Right lung (tissue), 10 donors: ENCODE results near the gene PLSCR4. TPM values are rescaled to one million over a fixed set of nuclear protein-coding genes. Genes with fewer than 3 reads are reported as not detected.
"Not testable (repeated sequence)": the region's sequence is repeated elsewhere in the genome, so short reads cannot be mapped to it uniquely, and the experiment has no call there.

ENCODE experiments used
- DNase-seq, 2 donors: peaks; one replicate each; pipeline ENCODE4 v3.0.0-alpha.2; 2013
- long read RNA-seq, 8 donors: transcript quantifications; one replicate each; lab custom pipeline, GENCODE V29; 2026
- polyA plus RNA-seq, 5 donors: library from polyadenylated mRNA; unstranded; fragments of 120-200 nt; gene quantifications; one replicate each; pipeline versions ENCODE4 v1.2.1 to v1.2.3, GENCODE V29; 2013; ENCODE audit warnings: inconsistent platforms in 1 of 5, low replicate concordance in 1 of 5; ENCODE audit not compliant: insufficient read length in 5 of 5, insufficient read depth in 1 of 5

Gene PLSCR4, protein sequence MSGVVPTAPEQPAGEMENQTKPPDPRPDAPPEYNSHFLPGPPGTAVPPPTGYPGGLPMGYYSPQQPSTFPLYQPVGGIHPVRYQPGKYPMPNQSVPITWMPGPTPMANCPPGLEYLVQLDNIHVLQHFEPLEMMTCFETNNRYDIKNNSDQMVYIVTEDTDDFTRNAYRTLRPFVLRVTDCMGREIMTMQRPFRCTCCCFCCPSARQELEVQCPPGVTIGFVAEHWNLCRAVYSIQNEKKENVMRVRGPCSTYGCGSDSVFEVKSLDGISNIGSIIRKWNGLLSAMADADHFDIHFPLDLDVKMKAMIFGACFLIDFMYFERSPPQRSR
- 10 to 100 TPM; 37.9 to 85.6 (median 65.1) TPM for polyA plus RNA-seq
- long read RNA-seq, donor 1, transcript PLSCR4-201 (9 exons, 3,303 nt) = major isoform, 6 of 7 reads
- long read RNA-seq, donor 1, partial matches to known transcripts = 0 of 7 reads
- long read RNA-seq, donor 1, other reads (novel, unspliced or antisense) = 0 of 7 reads
- long read RNA-seq, donor 2, partial matches to known transcripts = 0 of 4 reads
- long read RNA-seq, donor 2, other reads (novel, unspliced or antisense) = 0 of 4 reads
- long read RNA-seq, donor 3, partial matches to known transcripts = 0 of 4 reads
- long read RNA-seq, donor 3, other reads (novel, unspliced or antisense) = 0 of 4 reads
- long read RNA-seq, donor 4, partial matches to known transcripts = 0 of 4 reads
- long read RNA-seq, donor 4, other reads (novel, unspliced or antisense) = 0 of 4 reads
- long read RNA-seq, donor 5, partial matches to known transcripts = 5 of 11 reads
- long read RNA-seq, donor 5, other reads (novel, unspliced or antisense) = 0 of 11 reads
- long read RNA-seq, donor 6, transcript PLSCR4-201 (9 exons, 3,303 nt) = major isoform, 5 of 7 reads
- long read RNA-seq, donor 6, partial matches to known transcripts = 0 of 7 reads
- long read RNA-seq, donor 6, other reads (novel, unspliced or antisense) = 0 of 7 reads
- long read RNA-seq, donor 7, transcript PLSCR4-201 (9 exons, 3,303 nt) = major isoform, 6 of 8 reads
- long read RNA-seq, donor 7, partial matches to known transcripts = 0 of 8 reads
- long read RNA-seq, donor 7, other reads (novel, unspliced or antisense) = 0 of 8 reads
- long read RNA-seq, donor 8 = 0 reads

DNA sequence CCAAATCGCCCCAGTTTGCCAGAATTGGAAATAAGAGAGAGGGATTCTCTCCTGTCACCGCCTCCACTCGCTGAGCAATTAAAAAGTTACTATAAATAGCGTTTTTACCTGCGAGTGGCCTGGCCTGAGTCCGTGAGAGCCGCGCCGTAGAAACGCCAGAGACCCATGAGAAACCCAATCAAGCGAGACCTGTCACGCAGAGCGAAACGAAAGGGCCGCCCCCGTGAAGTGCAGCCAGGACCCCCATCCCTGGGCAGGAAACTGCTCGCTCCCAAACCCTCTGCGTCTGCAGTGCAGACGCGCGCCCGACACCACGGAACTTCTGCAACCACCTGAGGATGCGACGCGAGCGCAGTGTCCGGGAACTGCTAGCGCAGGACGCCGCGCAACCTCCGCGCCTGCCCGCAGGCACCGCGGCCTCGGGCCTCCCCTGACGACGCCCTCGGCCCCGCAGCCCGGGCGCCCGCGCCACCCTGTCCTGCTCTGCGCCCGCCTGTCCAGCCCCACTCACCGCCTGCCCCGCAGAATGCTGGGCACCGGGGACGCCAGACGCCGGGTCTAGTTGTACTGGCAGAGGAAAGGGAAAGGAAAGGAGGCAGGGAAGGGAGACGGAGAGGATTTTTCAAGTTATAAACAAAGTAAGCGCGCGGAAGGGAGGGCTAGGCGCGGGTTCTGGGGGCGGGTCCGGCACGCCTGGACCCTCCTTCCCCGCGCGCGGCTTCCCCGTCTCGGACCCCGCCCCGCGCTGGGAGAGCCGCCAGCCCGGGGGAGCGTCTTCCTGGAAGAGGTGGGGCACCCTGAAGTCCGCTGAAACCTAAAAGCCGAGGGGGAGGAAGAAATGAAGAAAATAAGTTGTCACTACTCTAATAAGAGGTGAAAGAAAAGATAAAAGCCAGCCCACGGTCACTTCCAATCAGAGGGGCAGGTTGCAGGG is at the start of gene PLSCR4:
Gene PLSCR4, minus strand, starts transcription at position 657 of the 934 bp plus-strand sequence. CDS start 29,034 bp downstream, outside the sequence.
- DNase-seq = peak; percentile 87 to 88

DNA sequence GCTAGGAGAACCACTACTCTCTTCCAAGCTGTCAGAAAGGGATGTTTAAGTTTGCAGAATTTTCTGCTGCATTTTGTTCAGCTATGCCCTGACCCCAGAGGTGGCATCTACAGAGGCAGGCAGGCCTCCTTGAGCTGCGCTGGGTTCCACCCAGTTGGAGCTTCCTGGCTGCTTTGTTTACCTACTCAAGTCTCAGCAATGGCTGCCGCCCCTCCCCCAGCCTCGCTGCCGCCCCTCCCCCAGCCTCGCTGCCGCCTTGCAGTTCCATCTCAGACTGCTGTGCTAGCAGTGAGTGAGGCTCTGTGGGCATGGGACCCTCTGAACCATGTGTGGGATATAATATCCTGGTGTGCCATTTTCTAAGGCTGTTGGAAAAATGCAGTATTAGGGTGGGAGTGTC is 42.5 kb upstream of the PLSCR4 start:
- not testable (repeated sequence) for DNase-seq

DNA sequence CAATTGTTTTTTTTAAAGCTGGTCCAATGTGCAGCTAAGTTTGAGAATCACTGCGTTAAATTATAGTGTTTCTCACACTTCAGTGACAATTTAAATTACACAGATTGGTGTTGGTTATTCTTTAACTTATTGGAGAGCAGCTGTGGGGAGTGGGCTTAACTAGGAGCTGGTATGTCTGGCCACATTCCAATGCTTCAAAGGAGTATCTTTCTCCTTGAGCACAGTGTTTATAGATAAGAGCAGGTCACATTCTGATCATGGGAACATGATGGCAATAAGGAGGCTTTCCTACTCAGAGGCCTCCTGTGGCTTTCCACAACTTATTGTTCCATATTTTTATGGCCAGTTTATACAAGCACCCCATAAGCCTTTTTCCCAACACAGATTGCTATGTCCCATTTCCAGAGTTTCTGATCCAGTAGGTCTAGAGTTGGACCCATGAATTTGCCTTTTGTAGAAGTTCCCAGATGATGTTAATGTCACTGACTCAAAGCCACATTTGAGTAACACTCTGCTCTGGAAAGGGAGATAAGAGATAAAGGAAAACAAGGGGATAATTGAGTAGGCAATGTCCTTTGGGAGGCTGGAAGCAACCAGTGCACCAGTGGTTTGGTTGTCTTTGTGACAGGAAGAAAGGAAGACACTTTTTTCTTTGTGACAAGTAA is 33.0 kb upstream of the PLSCR4 start:
- DNase-seq = no peak

DNA sequence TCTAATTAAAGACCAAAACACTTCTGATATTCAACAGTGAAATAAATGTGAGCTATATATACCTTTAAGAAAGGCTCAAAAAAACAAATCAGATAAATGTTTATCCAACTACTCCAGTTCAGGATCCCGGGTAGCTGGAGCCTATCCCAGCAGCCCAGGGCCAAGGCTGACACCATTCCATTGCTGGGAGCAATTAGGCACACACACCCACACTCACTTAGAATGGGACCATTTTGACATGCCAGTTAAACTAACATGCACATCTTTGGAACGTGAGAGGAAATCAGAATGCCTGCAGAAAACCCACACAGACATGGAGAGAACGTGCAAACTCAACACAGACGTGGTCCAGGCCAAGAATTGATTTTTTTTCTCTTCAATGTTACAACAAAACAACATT is 30.0 kb upstream of the PLSCR4 start:
- peak; percentile 41 to 42 for DNase-seq

DNA sequence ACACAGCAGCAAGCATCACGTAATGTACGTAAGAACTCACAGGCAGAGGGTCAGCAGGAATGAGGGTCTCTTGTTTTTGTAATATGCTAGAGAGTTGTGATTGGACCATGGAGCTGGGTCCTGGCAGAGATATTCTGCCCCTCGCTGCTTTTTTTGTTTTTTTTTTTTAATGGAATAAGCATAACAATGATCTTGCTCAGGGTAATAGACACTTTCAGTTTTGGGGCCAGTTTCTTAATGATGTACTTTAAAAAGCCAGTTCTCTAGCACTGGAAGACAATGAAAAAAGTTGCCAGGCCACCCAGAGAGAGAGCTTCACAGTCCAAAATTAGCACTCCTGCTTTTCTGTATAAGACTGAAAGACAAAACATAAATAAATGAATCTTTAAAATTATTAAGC is 29.0 kb upstream of the PLSCR4 start:
- DNase-seq = no peak

DNA sequence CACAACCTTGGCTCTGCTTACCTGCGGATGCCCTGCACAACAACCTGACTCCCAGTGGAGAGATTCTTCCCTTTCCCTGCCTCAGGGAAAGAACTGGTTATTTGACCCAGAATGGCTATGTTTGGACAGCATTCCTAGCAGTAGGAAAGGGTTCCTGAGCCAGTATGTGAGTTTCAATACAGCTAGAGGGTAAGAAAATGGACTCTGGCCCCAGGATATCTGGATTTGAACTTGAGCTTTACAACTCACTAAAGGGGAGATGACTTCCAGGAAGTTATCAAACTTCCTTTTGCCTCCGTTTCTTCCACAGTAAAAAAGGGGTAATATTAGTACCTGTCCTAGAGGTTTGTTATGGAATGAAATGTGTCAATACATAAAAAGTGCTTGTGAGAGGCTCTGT is 28.1 kb upstream of the PLSCR4 start:
- DNase-seq = no peak

DNA sequence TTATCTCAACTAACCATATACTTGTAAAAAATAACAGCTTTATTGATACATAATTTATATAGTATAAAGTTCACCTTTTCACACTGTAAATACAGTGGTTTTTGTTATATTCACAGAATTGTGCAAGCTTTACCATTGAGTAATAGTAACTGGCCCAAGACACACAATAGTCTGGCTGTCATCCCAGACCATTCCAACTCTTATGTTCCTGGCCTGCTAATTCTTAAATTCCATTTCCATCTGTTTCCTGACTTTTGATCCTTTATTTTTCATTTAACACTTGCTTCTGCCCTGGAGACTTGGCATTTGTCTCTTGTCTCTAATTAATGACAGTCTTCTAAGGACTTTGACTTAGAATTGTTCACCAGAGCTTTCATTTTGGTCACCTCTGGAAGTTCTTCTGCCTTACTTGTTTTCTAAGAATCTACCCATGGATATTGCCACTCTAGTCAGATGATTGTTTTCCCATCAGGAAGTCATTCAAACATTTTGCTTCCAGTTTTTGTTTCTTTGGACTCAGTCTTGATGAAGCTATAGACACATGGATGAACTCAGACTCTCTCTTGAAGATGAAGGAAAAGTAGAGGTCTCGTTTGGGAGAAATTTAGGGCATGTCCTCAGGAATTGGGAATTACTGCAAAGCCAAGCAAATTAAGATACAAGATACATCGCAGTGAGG is 27.2 kb upstream of the PLSCR4 start:
- peak; percentile 84 to 89 for DNase-seq

DNA sequence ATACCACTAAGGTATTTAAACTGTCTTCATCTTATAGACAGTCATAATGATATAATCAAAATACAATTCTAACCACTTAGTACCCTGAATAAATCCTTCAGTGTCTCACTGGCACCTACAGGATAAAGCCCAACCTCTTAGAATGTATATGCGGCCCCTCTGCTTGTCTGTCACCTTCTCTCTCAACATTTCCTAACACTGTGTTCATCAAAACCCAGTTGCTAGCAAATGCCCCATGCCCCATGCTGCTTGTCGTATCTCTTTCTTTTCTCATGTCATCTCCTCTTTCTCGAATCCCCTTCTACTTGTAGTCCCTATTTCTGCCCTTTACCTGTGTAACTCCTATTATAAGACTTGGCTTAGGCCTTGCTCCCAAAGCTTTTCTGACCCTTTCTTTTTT is 24.6 kb upstream of the PLSCR4 start:
- DNase-seq = no peak

DNA sequence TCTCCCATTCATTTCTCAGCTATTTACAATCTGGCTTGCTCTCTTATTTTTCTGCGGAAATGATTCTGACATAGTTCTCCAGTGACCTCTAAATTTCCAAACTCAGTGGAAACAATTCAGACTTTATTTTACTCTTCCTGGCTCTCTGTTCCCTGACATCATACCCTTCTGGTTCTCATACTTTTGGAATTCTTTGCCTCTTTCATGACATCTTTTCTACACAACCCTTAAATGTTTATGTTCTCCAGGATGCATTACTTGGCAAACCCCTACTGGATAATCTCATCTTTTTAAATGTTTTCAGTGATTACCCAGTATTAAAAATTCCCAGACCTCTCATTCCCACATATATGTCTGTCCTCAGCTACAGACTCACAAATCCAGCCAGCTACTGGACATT is 23.9 kb upstream of the PLSCR4 start:
- DNase-seq = peak; percentile 49 to 63

DNA sequence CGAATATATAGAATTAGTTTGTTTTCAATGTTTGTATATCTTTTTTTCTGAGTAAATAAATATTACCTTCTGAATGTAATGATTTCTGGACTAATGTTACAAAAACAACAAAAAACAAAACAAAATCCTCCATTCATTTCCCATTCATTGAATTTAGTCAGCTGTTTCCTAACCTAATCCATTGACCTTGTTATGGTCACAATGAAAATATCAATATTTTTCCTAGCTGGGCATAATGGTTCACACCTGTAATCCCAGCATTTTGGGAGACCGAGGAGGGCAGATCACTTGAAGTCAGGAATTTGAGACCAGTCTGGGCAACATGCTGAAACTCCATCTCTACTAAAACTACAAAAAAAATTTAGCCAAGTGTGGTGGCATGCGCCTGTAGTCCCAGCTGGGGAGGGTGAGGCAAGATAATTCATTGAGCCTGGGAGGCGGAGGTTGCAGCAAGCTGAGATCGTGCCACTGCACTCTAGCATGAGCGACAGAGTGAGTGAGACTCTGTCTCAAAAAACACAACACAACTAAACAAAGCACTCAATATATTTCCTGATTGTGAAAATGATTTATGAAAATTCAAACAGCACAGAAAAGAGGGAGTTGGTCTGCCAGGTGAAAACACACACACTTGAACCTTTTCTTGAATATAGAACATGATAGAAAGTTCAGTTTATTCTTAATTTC is 23.0 kb upstream of the PLSCR4 start:
- no peak for DNase-seq

DNA sequence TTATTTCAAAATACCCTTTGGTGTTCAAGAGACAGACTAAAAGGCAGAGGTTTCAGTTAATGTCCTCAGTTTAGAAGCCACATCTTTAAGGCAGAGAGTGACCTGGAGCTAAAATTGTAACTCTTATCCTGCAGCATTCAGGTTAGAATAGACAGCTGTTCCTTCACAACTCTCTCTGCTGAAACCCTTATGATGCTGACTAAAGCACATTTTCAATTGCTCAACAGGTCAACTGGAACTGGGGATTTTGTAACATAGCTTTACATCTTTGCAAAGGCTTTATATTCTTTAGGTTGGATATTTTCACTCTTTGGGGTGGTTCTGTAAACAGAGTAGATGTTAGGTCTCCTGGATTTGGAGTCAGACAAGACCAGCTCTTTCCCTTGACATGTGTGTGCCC is 20.3 kb upstream of the PLSCR4 start:
- DNase-seq = no peak

DNA sequence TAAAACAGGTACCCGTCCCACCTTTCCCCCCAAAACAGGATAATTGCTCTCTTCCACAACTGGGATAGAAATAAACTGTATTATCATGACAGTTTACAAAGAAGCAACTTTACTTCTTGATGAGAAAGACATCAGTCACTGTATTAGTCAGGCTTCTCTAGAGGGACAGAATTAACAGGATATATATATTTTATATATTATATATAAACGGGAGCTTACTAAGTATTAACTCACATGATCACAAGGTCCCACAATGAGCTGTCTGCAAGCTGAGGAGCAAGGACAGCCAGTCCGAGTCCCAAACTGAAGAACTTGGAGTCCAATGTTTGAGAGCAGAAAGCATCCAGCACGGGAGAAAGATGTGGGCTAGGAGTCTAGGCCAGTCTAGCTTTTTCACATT is 18.4 kb upstream of the PLSCR4 start:
- no peak for DNase-seq

DNA sequence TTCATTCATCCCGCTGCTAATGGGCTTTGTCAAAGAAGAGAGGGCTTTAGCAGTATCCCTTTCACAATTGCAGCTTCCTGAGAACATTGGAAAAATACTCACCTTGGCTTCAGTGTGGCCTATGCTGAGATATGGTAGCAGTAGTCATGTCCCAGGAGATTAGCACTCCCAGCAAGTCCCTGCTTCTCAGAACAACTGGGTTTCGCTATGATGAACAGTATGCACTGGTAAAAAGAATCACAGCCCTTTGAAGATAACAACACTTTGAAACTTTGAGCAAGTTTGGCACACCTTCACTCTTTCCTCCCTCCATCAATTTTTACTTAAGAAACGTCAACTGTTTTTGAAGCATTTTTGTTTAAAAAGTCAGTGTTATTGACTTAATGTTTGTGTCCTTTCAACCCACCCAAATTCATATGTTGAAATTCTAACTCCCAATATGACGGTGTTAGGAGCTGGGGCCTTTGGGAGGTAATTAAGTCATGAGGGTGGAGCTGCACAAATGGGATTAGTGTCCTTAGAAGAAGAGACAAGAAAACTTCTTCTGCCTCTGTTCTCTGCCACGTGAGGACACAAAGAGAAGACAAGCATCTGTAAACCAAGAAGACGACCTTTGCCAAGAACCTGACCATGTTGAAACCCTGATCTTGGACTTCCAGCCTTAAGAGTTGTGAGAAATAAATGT is 17.8 kb upstream of the PLSCR4 start:
- DNase-seq = no peak

DNA sequence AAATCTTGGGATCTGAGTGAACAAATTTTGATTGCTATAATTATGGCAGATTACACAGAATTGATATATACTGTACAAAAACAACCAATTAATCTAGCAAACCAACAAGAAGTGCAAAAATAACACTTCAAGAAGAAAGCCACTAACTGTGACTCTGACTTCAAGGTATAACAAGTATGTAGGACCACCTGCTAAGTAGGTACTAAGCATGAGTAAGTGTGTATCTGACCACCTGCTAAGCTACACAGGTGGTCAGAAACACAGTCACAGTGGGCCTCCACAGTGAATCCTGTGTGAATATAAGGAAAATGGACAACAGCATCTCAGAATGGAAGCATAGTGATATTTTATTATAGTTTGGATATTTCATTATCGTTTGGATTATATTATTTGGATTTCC is 14.8 kb upstream of the PLSCR4 start:
- DNase-seq = no peak

DNA sequence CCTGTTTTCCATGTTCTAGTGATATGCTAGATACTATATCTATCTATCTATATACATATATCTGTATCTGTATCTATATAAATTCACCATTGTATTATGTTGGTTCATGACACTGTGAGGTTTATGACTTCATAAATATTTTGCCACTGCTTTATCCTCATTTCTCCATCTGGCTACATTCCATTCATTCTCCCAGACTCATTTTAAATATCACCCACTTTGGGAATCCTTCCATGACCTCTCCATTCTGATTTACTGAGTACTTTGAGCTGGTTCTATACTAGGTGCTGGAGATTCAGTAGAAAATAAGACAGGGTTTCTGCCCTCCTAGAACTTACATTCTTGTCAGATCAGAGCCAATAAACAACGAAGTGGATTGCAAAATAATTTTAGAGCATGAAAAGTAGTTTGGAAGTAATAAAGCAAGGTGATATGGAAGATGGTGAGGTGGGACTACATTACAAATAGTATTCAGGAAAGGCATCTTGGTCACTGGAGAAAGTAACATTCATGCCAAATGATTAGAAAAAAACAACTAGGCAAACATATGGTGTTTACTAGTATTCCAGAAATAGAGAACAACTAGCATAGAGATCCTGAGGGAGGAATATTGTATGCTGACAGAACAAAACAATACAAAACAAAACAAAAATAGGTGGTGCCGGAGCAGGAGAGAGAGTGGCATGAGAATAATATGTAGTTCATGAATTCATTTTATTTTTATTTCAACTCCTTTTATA is 11.6 kb upstream of the PLSCR4 start:
- no peak for DNase-seq

DNA sequence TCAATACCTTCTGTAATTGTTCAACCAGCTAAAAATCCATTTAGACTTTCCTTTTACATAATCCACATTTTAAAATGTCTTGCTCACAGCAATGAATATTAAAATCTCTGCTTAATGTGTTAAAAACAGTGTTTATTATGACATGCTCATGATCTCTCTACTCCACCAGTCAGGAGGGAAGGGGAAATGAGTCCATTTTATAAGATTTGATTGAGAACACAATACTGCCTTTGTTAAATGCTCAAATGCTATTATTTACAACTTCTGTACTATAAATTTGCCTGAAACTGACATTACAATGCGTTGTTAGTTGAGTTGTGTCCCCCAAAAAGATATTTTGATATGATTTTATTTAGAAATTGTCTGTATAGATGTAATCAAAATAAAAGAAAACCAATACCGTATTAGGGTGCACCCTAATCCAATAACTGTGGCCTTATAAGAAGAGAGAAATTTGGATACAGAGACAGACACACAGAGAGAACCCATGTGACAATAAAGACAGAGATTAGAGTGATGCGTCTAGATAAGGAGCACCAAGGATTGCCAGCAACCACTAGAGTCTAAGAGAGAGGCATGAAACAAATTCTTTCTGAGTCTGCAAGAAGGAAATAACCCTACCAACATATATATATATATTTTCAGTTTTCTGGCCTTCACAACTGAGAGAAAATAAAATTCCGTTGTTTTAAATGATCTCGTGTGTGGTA is 9.1 kb upstream of the PLSCR4 start:
- no peak for DNase-seq

DNA sequence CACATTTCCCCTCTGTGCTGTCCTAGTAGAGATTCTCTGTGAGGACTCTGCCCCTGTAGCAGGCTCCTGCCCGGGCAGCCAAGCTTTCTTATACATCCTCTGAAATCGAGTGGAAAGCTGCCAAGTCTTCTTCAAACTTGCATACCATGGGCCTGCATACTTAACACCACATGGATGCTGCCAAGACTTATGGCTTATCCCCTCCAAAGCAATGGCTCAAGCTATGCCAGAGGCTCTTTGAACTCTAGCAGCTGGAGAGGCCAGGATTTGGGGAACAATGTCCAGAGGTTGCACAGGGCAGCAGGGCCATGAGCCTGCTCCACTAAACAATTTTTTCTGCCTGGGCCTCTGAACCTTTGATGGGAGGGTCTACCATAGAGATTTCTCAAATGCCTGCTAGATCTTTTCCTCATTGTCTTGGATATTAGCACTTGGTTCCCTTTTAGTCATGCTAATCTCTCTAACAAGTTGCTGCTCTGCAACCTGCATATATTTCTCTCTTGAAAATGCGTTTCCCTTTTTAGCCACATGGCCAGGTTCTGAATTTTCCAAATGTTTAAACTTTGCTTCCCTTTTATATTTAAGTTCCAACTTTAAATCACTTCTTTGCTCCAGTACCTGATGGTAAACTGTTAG is 6.1 kb upstream of the PLSCR4 start:
- no peak for DNase-seq
